ENCODE measurements around the gene TRPM3. TPM values are rescaled to one million over a fixed set of nuclear protein-coding genes. Genes with fewer than 3 reads are reported as not detected.

The TRPM3 gene
- total and polyA plus RNA-seq, 10 donors = 0.02 to 6.7 (median 1.6) TPM

DNA sequence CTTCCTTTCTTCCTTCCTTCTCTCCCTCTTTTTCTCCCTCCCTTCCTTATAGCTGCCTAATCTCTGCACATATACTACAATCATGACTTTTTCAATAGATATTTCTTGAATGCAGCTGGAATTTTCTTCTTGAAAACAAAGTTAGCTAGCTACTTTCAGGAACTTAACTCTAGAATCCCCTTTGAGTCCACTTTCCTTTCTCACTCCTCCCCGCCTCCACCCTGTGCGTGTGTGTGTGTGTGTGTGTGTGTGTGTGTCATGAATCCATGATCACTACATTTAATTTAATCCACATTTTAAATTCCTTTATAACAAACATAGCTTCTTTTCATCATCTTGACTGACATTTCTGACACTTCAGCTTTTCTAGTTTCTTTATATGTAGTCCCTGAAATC, 539.5 kb downstream of the TRPM3 start:
- intact Hi-C loops (cut with DNase I; ENCODE audit: low total_unique reads) = no loop called here
- 67 to 93% (median 82%) methylated on average over 2 of the region's 2 CpGs for WGBS, 5 donors

DNA sequence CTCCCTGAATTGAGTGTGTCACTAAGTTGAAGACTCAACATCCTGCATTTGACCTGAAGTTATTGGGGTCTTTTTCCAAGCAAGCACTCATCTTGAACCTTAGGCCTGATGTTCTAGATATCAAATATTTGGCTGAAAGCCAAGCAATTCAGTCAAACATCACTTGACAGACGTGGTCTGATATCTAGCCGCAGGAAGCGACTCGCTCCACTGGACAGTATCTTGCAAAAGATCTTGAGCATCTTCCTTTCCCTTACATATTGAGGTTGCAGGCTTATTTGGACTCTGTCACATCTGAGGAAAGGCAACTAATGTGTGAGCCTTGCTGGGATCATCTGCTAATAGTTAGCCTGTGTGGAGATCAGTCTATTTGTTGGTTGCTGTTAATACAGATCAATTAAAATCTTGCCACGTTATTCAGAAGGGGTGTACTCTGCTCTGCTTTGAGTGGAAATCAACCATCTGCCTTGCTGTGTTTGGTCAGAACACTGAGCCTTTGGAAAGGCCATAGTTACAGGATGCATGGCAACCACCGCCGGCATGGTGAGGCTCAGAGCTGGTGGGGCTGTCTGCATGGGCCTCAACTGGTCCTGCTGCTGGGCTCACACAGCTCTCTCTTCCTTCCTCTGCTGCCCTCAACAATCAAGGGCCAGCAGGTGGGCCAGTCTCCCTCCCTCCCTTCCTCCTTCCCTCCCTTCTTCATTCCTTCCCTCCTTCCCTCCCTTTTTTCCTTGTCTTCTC, 540.0 kb downstream of the TRPM3 start:
- DNase-seq = no peak
- H3K4me1 ChIP-seq = peaks cover 0 to 24% (median 10%) of the 10 kb centered on the region in 6 donors
- WGBS, 5 donors = 42 to 77% (median 61%) methylated on average over 7 of the region's 7 CpGs
- no peak for TF ChIP-seq POLR2AphosphoS5 (IDR thresholded peaks at IDR 0.05)
- TF ChIP-seq POLR2A (IDR thresholded peaks at IDR 0.05) = no peak
- TF ChIP-seq, protein P1, sequence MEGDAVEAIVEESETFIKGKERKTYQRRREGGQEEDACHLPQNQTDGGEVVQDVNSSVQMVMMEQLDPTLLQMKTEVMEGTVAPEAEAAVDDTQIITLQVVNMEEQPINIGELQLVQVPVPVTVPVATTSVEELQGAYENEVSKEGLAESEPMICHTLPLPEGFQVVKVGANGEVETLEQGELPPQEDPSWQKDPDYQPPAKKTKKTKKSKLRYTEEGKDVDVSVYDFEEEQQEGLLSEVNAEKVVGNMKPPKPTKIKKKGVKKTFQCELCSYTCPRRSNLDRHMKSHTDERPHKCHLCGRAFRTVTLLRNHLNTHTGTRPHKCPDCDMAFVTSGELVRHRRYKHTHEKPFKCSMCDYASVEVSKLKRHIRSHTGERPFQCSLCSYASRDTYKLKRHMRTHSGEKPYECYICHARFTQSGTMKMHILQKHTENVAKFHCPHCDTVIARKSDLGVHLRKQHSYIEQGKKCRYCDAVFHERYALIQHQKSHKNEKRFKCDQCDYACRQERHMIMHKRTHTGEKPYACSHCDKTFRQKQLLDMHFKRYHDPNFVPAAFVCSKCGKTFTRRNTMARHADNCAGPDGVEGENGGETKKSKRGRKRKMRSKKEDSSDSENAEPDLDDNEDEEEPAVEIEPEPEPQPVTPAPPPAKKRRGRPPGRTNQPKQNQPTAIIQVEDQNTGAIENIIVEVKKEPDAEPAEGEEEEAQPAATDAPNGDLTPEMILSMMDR (IDR thresholded peaks at IDR 0.05 in 8 of 11, conservative IDR thresholded peaks at IDR 0.05 in 3 of 11) = no peak
- no peaks in the 10 kb centered on the region for H3K36me3 ChIP-seq
- no peaks in the 10 kb centered on the region for H3K27me3 ChIP-seq (replicated peaks in 1 of 7)
- no peaks in the 10 kb centered on the region for H3K9me3 ChIP-seq
- H3K4me3 ChIP-seq = no peak overlapping the region
- peak overlapping the region in 1 of 8 donors; percentile 64 for H3K27ac ChIP-seq
- intact Hi-C loops (cut with DNase I; ENCODE audit: low total_unique reads) = no loop called here

More for the DNA sequence above, 539.5 kb downstream of the TRPM3 start:
- Histone ChIP-seq H3K36me3 (no peaks in the 10 kb centered on the region), H3K4me3 (no peak overlapping the region), H3K27ac (peak overlapping the region in 1 of 8 donors; percentile 64), H3K27me3 (replicated peaks in 1 of 7) (no peaks in the 10 kb centered on the region), H3K4me1 (peaks cover 0 to 21% (median 9%) of the 10 kb centered on the region in 6 donors), H3K9me3 (no peaks in the 10 kb centered on the region)
- TF ChIP-seq POLR2A (IDR thresholded peaks at IDR 0.05) (no peak), POLR2AphosphoS5 (IDR thresholded peaks at IDR 0.05) (no peak)
- TF ChIP-seq, protein P1 (IDR thresholded peaks at IDR 0.05 in 8 of 11, conservative IDR thresholded peaks at IDR 0.05 in 3 of 11) = no peak
- no peak for DNase-seq

DNA sequence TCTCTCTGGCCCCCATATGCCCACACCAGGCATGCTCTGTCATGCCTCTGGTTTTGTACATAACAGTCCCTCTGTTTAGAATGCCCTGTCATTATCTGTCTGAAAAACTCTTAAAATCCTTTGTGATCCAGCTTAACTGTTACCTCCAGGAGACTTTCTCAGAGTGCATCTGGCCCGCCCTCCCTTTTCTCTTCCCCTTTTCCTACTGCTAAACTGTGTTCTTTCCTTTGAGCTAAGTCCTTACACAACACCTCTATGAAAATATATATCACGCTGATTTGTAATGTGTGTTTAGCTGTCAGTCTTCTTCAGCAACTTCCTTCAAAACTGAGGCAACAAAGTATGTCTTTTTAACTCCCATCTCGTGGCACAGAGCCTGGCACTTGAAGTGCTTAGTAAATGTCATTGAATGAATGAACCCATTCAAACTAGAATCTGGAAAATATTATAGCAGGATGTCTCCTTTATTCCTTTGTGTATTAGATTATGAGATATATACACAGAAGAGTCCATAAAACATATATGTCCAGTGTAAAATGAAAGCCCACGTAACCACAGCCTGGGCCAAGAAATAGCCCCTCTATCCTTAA, 540.7 kb downstream of the TRPM3 start:
- intact Hi-C loops (cut with DNase I; ENCODE audit: low total_unique reads) = no loop called here
- TF ChIP-seq POLR2AphosphoS5 (IDR thresholded peaks at IDR 0.05) (no peak), POLR2A (IDR thresholded peaks at IDR 0.05) (no peak)
- TF ChIP-seq, protein P1 (IDR thresholded peaks at IDR 0.05 in 8 of 11, conservative IDR thresholded peaks at IDR 0.05 in 3 of 11) = no peak

DNA sequence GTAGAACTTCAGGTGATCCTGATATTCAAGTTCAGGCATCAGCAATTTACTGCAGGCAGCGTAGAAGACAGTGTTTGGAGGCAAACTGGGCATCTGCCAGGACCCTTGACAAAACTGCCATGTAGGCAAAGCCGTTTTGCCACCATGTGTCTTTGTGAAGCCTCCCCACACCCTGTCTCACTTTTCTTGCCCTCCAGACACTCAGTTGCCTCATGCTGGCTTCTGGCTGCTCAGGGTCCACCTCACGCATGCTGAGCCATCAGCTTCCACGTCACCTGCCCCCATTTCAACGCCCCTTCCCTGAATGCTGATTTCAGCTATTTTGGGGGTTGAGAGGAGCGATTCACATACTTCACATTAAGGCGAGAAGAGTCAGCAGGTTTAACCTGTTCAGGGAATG, 541.7 kb downstream of the TRPM3 start:
- Histone ChIP-seq H3K4me3 (no peak overlapping the region), H3K4me1 (peaks cover 0 to 24% (median 10%) of the 10 kb centered on the region in 6 donors), H3K9me3 (no peaks in the 10 kb centered on the region), H3K36me3 (no peaks in the 10 kb centered on the region), H3K27ac (no peak overlapping the region), H3K27me3 (replicated peaks in 1 of 7) (no peaks in the 10 kb centered on the region)
- DNase-seq = no peak
- TF ChIP-seq POLR2A (IDR thresholded peaks at IDR 0.05) (no peak), POLR2AphosphoS5 (IDR thresholded peaks at IDR 0.05) (no peak)
- TF ChIP-seq, protein P1 (IDR thresholded peaks at IDR 0.05 in 8 of 11, conservative IDR thresholded peaks at IDR 0.05 in 3 of 11) = no peak
- WGBS, 5 donors = 71 to 84% (median 77%) methylated on average over 6 to 7 of the region's 7 CpGs
- intact Hi-C loops (cut with DNase I; ENCODE audit: low total_unique reads) = no loop called here

More for the DNA sequence above, 540.7 kb downstream of the TRPM3 start:
- no peak for DNase-seq
- Histone ChIP-seq H3K27me3 (replicated peaks in 1 of 7) (no peaks in the 10 kb centered on the region), H3K9me3 (no peaks in the 10 kb centered on the region), H3K27ac (peak overlapping the region in 1 of 8 donors; percentile 64), H3K36me3 (no peaks in the 10 kb centered on the region), H3K4me3 (no peak overlapping the region), H3K4me1 (peaks cover 0 to 24% (median 10%) of the 10 kb centered on the region in 6 donors)
- 44 to 70% (median 55%) methylated on average over 3 to 4 of the region's 4 CpGs for WGBS, 5 donors

All from spleen (tissue), 11 donors.